ENCODE measurements around the gene PCBP3.
"Not testable (repeated sequence)": the region's sequence is repeated elsewhere in the genome, so short reads cannot be mapped to it uniquely, and the experiment has no call there.

The PCBP3 gene

GRCh38 chr21:45954921-45955320 lies 311.4 kb downstream of the PCBP3 start:
- no peak for DNase-seq (ENCODE audit: low read depth in 1 of 2, low spot score in 1 of 2)

- no peak for DNase-seq (ENCODE audit: low read depth in 1 of 2, low spot score in 1 of 2)
These were observed 314.0 kb downstream of the PCBP3 start for GRCh38 chr21:45957551-45957950.

- no peak for DNase-seq (ENCODE audit: low read depth in 1 of 2, low spot score in 1 of 2)
These were observed 314.6 kb downstream of the PCBP3 start for GRCh38 chr21:45957981-45958600.

GRCh38 chr21:45959182-45959581 lies 315.7 kb downstream of the PCBP3 start:
- DNase-seq (ENCODE audit: low read depth in 1 of 2, low spot score in 1 of 2): no peak

- DNase-seq (ENCODE audit: low read depth in 1 of 2, low spot score in 1 of 2): no peak
These were observed 316.4 kb downstream of the PCBP3 start for GRCh38 chr21:45959779-45960390.

GRCh38 chr21:45961408-45961807 lies 317.9 kb downstream of the PCBP3 start:
- DNase-seq (ENCODE audit: low read depth in 1 of 2, low spot score in 1 of 2): not testable (repeated sequence)

GRCh38 chr21:45962531-45963231 lies 319.2 kb downstream of the PCBP3 start:
- no peak for DNase-seq (ENCODE audit: low read depth in 1 of 2, low spot score in 1 of 2)

DNA sequence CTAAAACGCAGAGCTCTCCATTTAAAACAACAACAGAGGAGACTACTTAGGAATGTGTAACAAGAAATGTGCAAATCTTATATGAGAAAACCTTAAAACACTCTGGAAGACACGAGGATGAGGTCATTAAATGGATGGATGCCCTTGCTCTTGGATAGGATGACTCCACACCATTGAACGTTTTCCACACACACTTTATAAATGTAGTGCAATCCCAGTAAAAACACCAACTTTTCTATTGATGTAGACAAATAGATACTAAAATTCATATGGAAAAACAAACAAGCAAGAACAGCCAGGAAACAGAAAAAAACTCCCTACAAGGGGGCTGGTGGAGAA lies 319.7 kb downstream of the PCBP3 start:
- no peak for DNase-seq (ENCODE audit: low read depth in 1 of 2, low spot score in 1 of 2)

DNA sequence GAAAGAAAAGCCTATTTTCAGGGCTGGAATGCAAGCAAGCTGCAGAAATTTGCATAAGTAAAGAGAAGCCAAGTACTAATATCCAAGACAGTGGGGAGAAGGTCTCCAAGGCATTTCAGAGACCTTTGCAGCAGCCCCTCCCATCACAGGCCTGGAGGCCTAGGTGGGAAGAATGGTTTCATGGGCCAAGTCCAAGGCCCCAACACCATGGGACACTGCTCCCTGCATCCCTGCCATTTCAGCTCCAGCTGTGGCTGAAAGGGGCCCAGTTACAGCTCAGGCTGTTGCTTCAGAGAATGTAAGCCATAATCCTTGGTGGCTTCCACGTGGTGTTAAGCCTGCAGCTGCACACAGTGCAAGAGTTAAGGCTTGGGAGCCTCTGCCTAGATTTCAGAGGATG lies 321.1 kb downstream of the PCBP3 start:
- no peak for DNase-seq (ENCODE audit: low read depth in 1 of 2, low spot score in 1 of 2)

GRCh38 chr21:45965084-45965809 lies 321.7 kb downstream of the PCBP3 start:
- no peak for DNase-seq (ENCODE audit: low read depth in 1 of 2, low spot score in 1 of 2)

DNA sequence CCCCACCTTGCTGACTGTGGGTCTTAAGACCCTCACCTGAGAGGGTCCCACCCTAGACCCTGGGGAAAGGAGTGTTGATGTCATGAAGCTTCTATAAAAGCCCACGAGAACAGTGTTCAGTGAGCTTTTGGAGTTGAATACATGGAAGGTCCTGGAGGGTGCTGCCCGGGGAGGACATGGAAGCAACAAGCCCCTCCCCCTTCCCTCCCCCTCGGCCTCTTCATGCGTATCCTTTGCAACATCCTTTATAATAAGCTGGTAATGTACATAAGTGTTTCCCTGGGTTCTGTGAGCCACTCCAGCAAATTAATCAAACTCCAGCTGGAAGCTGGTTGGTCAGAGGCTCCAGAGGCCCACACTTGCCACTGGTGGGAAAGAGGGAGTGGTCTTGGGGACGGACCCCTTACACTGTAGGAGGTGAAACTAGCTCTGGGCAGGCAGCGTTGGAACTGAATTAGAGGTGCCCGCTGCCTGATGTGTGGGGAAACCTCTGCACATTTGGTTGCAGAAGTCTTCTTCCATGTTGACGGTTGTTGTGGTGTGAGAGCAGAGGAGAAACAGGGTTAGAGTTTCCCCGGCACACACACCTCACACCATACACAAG lies 323.4 kb downstream of the PCBP3 start:
- DNase-seq (ENCODE audit: low read depth in 1 of 2, low spot score in 1 of 2): no peak

- DNase-seq (ENCODE audit: low read depth in 1 of 2, low spot score in 1 of 2): no peak
These were observed 326.6 kb downstream of the PCBP3 start for GRCh38 chr21:45969921-45970673.

DNA sequence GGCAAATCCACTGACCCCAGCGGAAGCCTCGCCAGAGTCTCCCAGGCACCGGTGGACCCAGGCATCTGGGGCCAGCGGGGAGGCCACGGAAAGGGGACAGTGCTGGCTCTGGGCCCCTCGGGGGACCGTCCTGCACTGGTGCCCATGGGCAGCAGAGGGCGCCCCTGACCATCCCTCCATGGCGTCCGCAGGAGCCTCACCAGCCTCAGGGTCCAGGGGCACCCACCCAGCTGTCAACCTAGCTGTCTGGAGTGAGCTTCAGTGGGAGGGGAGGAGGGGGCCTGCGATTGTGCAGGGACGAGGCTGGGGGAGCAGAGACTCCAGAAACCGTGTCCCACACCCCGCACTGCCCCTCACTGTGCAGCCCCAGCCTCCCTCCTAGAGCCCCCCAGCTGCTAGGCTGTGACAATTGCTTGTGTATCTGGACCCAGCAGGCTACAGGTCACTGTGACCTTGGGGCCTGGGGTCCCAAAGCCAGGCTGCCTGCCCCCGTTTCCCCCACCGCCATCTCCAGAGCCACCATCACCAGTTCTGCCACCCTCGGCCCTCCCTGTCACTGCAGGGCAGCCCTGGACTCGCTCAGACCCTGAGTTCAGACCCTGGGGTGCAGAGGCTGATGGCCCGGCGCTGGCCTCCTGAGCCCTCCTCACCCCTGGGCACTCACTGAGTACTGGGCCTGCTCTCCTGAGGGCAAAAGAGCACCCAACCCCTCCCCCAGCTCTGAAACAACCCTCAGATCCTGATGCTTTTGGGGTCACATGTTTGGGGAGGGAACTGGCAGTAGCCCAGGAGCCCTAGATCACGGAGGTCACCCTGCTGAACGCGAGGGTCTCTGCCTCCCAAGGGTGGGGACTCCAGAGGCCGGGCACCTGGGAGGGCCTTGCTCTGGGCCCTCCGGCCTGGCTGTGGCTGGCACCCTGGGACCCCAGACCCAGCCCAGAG lies 327.4 kb downstream of the PCBP3 start:
- DNase-seq (ENCODE audit: low read depth in 1 of 2, low spot score in 1 of 2): peak in 1 of 2 donors; percentile 39

DNA sequence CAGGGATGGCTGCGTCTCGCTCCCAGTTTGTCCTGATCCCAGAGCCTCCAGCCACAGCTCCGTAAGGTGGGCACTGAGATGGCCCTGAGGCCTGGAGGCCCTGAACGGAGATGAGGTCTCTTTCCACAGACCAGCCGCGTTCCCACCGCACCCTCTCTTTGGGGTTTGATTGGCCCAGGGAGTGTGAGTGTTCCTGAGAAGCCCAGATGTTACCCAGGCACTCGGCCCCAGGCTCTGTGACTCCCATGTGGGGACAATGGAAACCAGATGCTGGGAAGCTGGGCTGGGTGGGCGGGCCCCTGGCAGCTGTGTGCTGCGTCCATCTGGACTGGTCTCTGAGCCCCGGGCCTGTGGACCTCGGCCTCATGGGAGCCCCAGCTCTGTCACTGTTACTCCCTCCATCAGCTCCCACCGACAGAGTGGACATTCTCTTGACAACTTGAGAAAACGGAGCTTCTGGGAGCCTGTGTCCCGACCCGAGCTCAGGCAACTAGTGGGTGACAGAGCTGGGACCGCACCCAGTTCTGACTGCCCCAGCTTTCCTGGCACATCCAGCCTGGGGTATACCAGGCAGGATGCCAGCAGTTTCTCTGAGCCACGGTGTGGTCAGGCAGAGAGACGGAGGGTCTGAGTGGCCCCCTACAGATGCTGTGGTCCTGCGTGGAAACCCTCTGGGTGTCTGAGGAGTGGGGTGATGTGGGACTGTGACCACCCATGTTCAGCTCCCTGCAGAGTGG lies 328.3 kb downstream of the PCBP3 start:
- DNase-seq (ENCODE audit: low read depth in 1 of 2, low spot score in 1 of 2): no peak

DNA sequence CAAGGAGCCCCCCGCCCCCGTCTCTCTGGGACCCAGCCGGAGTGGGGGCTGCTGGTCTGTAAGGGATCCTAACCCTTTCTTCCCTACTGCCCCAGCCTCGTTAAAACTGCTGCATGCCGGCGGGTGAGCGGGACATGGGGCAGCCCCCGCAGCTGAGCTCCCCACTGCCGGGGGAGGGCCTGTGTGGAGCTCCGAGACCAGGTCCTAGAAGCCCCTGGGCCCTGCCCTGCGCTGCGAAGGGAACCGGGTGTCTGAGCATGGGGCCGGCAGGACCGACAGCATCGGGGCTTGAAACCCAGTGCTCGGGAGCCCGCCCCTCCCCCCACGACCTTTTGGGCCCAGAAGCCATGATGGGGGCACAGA lies 328.8 kb downstream of the PCBP3 start:
- no peak for DNase-seq (ENCODE audit: low read depth in 1 of 2, low spot score in 1 of 2)

GRCh38 chr21:45972716-45973474 lies 329.4 kb downstream of the PCBP3 start:
- no peak for DNase-seq (ENCODE audit: low read depth in 1 of 2, low spot score in 1 of 2)

DNA sequence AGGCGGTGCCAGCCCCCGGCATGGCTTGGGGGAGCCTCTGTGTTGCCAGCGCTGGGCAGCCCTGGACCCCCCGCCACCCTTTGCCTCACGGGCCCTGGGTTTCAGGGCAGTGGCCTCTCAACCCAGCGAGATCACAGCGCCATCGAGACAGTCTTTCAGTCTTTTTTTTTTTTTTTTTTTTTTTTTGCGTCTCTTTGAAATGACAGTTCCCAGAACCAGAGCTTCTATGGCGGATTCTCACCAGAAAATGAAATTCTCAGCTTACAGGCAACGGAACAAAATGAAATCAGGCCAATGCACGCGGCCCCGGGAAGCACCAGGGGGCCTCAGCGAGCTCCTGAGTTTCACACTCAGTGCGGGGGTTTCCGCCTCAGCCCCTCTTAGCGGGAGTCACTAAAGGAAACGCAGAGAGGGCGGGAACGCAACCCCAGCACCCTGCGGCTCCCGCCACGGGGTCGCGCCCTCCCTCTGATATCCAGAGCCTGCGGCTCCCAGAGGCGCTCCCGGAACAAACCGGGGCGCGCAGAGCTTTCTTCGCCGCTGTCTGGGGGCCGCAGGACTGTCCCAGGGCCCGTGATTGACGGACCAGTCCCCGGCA lies 330.0 kb downstream of the PCBP3 start:
- DNase-seq (ENCODE audit: low read depth in 1 of 2, low spot score in 1 of 2): peak; percentile 46 to 80
